GM15510 (cell line): ENCODE data around the gene NEDD9.
A peak's percentile ranks its signal among the peaks of the same experiment; 100 is the strongest.

Experiments used
- POLR2A ChIP-seq: IDR thresholded peaks from 3 replicates; pipeline ENCODE4 v1.6.1; 2011; ENCODE audit warnings: borderline replicate concordance; ENCODE audit not compliant: insufficient read length; ENCODE audit errors: extremely low read depth

The NEDD9 gene, protein sequence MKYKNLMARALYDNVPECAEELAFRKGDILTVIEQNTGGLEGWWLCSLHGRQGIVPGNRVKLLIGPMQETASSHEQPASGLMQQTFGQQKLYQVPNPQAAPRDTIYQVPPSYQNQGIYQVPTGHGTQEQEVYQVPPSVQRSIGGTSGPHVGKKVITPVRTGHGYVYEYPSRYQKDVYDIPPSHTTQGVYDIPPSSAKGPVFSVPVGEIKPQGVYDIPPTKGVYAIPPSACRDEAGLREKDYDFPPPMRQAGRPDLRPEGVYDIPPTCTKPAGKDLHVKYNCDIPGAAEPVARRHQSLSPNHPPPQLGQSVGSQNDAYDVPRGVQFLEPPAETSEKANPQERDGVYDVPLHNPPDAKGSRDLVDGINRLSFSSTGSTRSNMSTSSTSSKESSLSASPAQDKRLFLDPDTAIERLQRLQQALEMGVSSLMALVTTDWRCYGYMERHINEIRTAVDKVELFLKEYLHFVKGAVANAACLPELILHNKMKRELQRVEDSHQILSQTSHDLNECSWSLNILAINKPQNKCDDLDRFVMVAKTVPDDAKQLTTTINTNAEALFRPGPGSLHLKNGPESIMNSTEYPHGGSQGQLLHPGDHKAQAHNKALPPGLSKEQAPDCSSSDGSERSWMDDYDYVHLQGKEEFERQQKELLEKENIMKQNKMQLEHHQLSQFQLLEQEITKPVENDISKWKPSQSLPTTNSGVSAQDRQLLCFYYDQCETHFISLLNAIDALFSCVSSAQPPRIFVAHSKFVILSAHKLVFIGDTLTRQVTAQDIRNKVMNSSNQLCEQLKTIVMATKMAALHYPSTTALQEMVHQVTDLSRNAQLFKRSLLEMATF

DNA sequence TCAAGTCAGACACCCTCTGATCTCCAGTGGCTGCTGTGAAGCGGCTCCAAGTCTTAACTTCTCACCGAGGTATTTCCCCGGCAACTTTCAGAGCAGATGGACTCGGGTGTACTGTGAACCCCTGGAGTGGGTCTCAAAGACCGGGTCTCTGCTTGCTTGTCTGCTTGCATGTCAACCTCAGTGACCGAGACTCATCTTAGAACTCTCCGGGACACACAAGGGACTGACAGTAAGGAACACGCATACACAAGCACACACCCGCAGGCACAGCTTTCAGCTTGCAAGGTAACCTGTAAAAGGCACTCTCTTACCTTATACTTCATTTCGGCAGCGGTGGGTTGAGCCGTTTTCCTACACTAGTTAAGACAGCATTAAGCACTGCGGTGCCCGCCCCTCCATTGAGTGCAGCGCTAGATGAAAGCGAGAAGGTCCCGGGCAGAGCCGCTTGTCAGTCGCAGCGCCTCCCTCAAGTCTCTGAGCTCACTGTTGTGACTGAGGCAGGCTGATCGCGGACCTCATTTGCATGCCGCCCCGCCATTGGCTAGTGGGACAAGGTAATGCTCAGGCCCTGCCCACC lies at the start of gene NEDD9:
Gene NEDD9 (minus strand): TSS at position 476 of the 577 bp plus-strand sequence. CDS start 153 bp downstream, at position 323.
- TF ChIP-seq POLR2A, result peak; percentile 82

DNA sequence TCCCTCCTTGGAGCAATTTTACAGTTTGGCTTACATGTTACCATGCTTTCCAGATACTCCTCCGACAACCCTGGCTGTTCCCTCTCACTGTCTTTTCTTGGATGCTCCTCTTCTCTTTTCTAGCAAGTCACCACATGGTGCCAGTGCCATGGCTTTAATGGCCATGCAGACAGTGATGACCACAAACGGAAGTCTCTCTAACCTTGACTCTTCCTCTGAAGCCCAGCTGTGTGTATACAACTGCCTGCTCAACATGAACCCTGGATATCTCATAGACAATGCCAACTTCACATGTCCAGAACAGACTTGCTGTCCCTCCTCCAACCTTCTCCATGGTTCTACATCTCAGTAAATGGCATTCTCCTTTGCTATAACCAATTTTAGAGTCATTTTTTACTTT lies 49.8 kb upstream of the NEDD9 start:
- no peak for TF ChIP-seq POLR2A

DNA sequence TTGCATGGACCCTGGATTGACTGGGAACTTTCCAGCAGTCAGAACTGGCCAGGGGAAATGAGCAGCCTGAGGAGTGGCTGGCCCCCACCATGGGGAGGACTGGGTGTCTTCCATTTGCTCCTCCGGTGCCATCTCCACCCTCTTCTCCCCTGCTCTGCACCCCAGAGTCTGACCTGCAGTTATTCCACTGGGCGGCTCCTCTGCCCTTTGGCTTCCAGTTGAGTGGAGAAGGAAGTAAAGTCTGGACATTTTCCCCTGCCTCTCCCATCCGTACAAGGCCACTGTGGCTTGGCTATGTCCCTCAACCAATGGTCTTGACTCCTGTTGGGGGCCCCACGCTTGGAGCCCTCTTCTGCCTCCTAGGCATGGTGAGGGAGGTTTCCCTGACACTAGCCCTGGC lies 47.9 kb upstream of the NEDD9 start:
- TF ChIP-seq POLR2A, result no peak

DNA sequence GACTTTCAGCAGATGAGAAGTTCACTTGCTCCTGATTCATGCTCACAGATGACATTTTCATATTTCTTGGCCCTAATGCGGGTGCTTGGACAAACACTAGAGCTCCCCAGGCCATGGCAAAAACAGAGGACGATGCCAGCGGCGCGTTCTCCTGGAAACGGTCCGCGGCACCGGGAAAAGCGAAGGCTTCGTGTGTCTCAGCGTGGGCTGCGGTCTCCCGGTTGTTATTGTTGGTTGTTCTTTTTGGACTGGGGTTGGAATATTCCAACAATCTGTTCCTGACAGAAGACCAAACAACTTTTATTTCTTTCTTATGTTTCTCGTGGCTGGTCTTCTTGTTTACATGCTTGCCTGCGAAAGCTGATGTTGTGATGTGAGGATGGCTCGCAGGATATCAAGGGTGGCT lies 46.8 kb upstream of the NEDD9 start:
- TF ChIP-seq POLR2A, result no peak

DNA sequence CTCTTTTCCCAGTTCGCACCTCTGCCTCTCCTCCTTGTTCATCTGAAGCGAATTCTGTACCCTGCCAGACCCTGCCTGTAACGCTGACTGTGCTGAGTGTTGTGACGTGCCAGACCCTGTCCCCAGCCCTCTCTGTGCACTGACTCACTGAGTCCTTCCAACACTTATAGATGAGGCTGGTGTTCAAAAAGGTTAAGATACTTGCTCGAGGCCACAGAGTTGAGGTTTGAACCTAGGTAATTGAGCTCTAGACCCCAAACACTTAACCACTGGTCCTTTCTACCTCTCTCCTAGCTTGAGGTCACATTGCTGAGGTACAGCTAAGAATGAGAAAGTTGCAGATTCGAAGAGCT lies 45.7 kb upstream of the NEDD9 start:
- TF ChIP-seq POLR2A, result no peak

DNA sequence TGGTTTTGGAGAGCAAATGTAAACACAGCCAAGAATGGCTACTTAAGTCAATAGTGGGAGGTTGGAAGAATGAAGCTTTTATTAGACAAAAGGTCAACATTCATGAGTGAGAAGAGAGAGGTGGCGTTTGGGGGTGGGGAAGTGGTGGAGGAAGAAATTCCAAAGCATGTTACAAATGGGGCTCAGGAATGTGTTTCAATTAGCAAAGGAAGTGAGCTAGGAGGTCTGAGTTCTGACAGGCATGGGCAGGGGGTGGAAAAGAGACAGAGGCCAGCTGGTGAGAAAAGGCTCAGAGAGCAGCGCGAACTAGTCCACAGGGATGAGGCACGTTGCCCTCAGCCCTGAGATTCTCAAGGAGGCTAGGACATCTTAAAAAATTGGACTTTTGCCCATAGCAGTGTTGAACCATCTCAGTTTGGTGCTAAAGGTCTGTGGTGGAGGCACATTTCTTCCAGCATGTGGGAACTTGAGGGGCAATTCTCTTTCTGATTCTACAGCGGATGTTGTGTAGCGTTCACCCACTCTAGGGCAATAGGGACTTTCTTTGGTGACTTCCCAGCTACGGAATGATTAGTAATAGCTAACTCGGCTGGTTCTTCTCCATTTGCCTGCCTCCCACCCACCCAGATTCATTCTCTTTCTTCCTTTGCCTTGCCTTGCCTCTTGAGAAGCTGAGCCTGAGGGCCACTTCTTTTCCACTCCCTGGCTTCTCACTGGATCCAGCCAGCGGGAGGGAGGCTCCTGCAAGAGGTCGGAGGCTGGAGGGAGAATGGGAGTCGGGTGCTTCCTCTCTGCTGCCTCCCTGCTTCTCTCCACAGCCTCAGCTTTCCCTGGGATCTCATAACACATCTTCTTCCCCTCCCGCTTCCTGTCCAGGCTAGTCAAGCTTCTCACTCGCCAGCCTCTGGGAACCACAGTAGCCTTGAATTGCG lies 45.1 kb upstream of the NEDD9 start:
- no peak for TF ChIP-seq POLR2A

DNA sequence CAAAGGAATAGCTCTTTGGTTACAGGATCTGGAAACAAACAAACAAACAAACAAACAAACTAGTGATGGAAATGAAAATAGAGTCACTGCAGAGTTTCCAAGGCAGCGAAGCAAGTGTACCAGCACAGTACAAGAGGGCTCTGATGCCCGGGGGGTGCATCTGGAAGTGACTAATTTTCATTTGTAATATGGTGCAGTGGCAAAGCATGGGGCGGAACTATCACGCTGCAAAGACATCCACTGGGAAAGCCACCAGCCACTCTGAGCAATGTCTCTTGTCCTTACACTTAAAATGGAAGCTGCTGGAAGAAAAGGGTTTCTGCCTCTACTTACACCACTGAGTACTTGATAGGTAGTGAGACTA lies 44.4 kb upstream of the NEDD9 start:
- TF ChIP-seq POLR2A, result no peak

DNA sequence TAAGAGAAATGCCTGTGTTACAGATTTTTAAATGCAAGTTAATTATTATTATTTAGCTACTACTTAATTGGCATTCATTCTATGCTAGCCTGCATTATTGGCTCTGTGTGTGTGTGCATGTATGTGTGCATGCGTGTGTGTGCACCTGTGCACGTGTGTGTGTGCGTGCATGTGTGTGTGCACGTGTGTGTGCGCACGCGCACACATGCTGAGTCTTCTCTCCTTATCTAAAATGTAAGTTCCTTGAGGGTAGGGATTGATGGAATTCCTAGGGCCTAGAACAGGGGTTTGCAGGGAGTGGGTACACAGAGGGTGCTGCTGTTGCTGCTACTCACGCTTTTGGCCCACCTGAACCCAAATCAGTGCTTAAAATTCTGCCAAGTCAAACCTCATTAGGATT lies 43.8 kb upstream of the NEDD9 start:
- no peak for TF ChIP-seq POLR2A

DNA sequence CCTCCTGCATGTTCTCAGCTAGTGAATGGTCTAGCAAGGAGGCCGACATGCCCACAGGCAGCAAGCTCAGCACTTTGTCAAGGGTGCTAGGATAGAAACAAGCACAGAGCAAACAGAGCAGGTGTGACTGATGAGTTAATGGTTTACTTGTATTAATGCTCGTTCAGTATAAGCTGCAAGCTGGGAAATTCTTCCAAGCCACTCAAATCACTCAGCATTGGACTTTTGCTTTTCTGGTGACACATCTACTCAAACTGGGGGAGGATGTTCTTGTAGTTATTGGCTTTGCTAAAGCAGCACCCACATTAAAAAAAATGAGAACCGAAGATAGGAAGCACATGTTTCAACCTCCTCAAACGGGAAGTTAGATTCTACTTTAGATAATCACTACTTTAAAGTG lies 43.1 kb upstream of the NEDD9 start:
- TF ChIP-seq POLR2A, result no peak

DNA sequence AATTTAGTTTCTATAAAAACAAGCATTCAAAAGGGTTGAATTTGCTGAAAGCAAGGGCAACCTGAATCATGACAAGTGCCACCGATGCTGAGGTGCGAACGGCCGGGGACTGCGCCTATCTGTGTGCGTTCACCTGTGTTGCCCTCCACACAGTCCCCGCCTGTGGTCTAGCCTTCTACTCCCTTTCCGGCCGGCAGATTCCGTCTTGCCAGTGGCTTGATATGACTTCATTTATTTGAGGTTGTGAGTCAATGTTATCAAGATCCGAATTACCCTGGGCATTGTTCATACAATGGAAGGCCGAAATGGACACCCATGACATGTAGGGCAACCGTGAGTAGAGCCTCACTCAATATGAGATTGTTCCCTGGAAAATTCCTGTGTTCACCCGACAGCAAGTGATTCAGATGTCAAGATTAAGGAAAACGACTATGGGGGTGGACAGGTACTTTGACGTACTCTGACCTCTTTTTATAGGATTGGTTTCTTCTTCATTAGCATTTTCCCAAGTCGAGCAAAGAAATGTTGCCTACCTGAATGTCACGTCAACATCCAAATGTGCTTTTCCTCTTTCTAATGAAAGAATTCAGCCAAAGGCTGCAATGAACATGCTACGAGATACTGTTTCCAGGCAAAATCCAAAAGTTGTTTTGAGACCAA lies 41.1 kb upstream of the NEDD9 start:
- TF ChIP-seq POLR2A, result no peak

DNA sequence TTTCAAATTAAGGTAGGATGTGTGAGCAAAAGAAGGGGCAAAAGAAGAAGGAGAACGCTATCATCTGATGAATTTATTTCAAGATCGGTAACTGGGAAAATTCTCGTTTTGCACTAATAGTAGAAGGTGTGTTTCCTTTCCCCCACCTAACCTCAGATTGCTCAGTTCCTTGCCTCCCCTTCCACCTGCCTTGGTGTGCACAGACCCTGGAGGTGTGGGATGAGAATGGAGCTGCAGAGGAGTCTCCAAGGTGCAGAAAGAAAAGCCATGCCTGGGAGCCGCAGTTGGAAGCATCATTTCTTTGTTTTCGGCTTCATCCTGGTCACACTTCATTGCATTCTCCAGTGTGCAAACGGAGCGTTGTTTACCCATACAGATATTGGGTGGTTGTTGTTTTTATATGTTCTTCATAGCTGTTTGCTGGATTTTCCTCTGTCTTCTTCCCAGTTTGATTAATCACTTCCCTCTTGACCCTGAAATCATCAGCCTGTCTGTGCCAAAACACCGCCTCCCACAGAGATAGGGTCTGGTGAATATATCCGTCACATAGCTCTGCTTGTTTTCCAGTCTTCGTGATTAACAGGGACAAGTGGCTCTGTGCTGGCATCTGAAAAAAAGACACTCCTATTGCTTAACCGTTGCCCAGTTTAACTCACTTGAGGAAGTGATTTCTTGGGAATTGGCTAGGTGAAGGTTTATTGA lies 40.2 kb upstream of the NEDD9 start:
- TF ChIP-seq POLR2A, result no peak

DNA sequence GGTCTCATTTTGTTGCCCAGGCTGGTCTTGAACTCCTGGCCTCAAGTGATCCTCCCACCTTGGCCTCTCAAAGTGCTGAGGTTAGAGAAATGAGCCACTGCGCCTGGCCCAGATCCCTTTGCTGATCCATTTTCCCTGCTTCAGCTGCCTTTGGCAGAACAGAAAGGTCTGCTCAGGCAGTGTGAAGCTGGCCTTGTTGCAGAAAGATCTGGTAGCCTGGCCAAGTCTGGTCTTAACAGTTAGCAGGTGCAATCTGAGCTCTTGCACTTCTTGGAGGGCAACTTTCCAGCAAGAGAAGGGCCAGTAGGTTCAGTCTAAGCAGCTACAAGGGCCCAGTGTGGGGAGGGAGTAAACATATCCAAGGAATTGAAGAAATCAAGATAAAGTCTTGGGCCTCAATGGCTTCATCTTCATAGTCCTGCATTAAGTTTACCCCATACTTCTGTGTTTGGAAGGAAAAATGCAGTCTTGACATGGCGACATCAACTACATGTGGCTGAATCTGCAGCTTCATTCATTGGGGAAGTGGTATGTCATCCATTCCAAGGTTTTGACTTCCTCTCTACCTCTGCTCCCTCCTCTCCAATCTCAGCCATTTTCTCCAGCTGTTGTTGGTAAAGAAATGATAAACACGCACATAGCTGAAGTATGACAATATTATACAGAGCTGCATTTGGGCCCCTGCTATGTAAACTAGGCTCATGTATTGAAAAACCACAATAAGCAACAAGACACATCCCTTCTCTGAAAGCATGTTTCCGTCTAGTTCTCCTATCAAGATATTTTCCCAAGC lies 39.0 kb upstream of the NEDD9 start:
- no peak for TF ChIP-seq POLR2A
